SK-N-SH treated with all-trans-retinoic acid at 6 μM for 48 hours (cell line): ENCODE measurements around the gene SLC12A8.
A peak's percentile ranks its signal among the peaks of the same experiment; 100 is the strongest.

Source experiments
- ATAC-seq: fragments of 200-7000 bp; cut with Tn5 transposase; 3 replicates; pipeline ENCODE4 v1.9.1; 2020; ENCODE audit warnings: mild to moderate bottlenecking, moderate library complexity
- ARNTL ChIP-seq: fragments of 450-650 bp; formaldehyde crosslinking; IDR thresholded peaks from 2 replicates; pipeline ENCODE4 v1.5.0; 2020; ENCODE audit warnings: low read depth, mild to moderate bottlenecking, moderate library complexity, borderline replicate concordance
- BACH2 ChIP-seq: fragments of 250-450 bp; sonication (Bioruptor Pico); IDR thresholded peaks from 2 replicates; pipeline ENCODE4 v1.9.0; 2021; ENCODE audit warnings: mild to moderate bottlenecking, borderline replicate concordance
- CSDC2 ChIP-seq: fragments of 250-450 bp; sonication (Bioruptor Pico); IDR thresholded peaks from 2 replicates; pipeline ENCODE4 v1.5.0; 2020; ENCODE audit warnings: mild to moderate bottlenecking, moderate library complexity
- ESRRG ChIP-seq: fragments of 250-450 bp; sonication (Bioruptor Pico); IDR thresholded peaks from 2 replicates; pipeline ENCODE4 v1.6.1; 2021; ENCODE audit warnings: mild to moderate bottlenecking
- GLIS3 ChIP-seq: fragments of 250-450 bp; sonication (Bioruptor Pico); IDR thresholded peaks from 2 replicates; pipeline ENCODE4 v1.5.0; 2020; ENCODE audit warnings: mild to moderate bottlenecking, moderate library complexity
- ISL1 ChIP-seq: fragments of 250-450 bp; sonication (Bioruptor Pico); IDR thresholded peaks from 2 replicates; pipeline ENCODE4 v2.1.2; 2022; ENCODE audit warnings: mild to moderate bottlenecking, moderate library complexity
- OSR1 ChIP-seq: fragments of 250-450 bp; sonication (Bioruptor Pico); IDR thresholded peaks from 2 replicates; pipeline ENCODE4 v1.8.0; 2022; ENCODE audit warnings: moderate library complexity, mild to moderate bottlenecking, inconsistent platforms
- SNAI2 ChIP-seq: fragments of 250-450 bp; sonication (Bioruptor Pico); IDR thresholded peaks from 2 replicates; pipeline ENCODE4 v1.5.0; 2020; ENCODE audit warnings: mild to moderate bottlenecking, moderate library complexity
- TCF4 ChIP-seq: fragments of 250-450 bp; sonication (Bioruptor Pico); IDR thresholded peaks from 2 replicates; pipeline ENCODE4 v1.8.0; 2021; ENCODE audit warnings: mild to moderate bottlenecking, moderate library complexity, borderline replicate concordance
- TOX ChIP-seq: fragments of 250-450 bp; sonication (Bioruptor Pico); IDR thresholded peaks from 2 replicates; pipeline ENCODE4 v1.8.0; 2021; ENCODE audit warnings: mild to moderate bottlenecking, moderate library complexity, borderline replicate concordance
- ZC3H10 ChIP-seq: fragments of 250-450 bp; sonication (Bioruptor Pico); IDR thresholded peaks from 2 replicates; pipeline ENCODE4 v1.5.1; 2021; ENCODE audit warnings: mild to moderate bottlenecking, moderate library complexity
- ZFP30 ChIP-seq: fragments of 450-650 bp; formaldehyde crosslinking; IDR thresholded peaks from 2 replicates; pipeline ENCODE4 v1.5.0; 2022; ENCODE audit warnings: mild to moderate bottlenecking, moderate library complexity
- ZNF565 ChIP-seq: fragments of 450-650 bp; formaldehyde crosslinking; conservative IDR thresholded peaks from 2 replicates; pipeline ENCODE4 v1.5.0; 2020; ENCODE audit warnings: low read depth, mild to moderate bottlenecking, moderate library complexity
- ZNF70 ChIP-seq: fragments of 450-650 bp; formaldehyde crosslinking; IDR thresholded peaks from 2 replicates; pipeline ENCODE4 v1.5.0; 2020; ENCODE audit warnings: mild to moderate bottlenecking, moderate library complexity
- TF ChIP-seq, protein P1 (sequence below): fragments of 250-450 bp; sonication (Bioruptor Pico); IDR thresholded peaks from 2 replicates; pipeline ENCODE4 v1.5.1; 2020; ENCODE audit warnings: low read depth, mild to moderate bottlenecking, moderate library complexity
- TF ChIP-seq, protein P2 (sequence below): fragments of 250-450 bp; sonication (Bioruptor Pico); IDR thresholded peaks from 2 replicates; pipeline ENCODE4 v1.5.0; 2020; ENCODE audit warnings: mild to moderate bottlenecking, moderate library complexity
- TF ChIP-seq, protein P3 (sequence below): fragments of 250-450 bp; sonication (Bioruptor Pico); IDR thresholded peaks from 2 replicates; pipeline ENCODE4 v1.5.1; 2021; ENCODE audit warnings: mild to moderate bottlenecking, moderate library complexity
- TF ChIP-seq, protein P4 (sequence below): fragments of 250-450 bp; sonication (Bioruptor Pico); IDR thresholded peaks from 2 replicates; pipeline ENCODE4 v1.8.0; 2020; ENCODE audit warnings: mild to moderate bottlenecking, moderate library complexity, borderline replicate concordance
- TF ChIP-seq, protein P5 (sequence below): fragments of 250-450 bp; sonication (Bioruptor Pico); IDR thresholded peaks from 2 replicates; pipeline ENCODE4 v1.8.0; 2021; ENCODE audit warnings: low read depth, mild to moderate bottlenecking, moderate library complexity, borderline replicate concordance

SLC12A8 gene

DNA sequence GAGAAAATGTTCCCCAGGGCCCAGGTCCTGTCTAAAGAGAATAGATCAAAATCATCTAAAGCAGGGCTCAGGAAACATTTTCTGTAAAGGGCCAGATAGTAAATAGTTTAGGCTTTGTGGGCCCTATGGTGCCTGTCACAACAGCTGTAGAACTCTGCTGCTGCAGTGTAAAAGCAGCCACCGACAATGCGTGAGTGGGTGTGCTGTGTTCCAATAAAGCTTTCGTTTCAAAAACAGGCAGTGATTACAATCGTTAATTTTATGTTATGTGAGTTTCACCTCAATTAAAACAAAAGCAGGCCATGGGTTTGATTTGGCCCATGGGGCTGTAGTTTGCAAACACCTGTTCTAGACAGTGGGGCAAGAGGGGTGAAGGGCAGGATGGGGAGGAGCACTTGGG, 144.3 kb downstream of the SLC12A8 start:
- TF ChIP-seq ZC3H10 (CRISPR knock-in tag), result no peak
- no peak for TF ChIP-seq ARNTL
- no peak for ATAC-seq

DNA sequence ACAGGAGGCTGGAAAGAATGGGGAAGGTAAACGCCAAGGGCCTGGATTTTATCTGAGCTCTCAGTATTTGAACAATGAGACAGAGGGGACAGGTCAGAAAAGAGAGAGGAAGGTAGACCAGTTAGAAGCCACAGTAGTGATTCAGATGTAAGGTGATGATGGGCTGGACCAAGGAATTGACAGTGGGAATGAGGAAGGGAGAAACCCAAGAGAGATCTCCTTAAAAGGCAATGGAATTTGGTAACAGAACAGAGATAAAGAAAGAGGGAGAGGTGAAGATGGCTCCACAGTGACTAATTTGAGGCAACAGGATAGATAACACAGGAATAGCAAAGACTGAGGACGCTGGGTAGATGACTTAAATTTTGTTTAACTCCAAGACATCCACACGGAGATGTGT, 145.3 kb downstream of the SLC12A8 start:
- peak; percentile 13; the same call in 2 of the 3 replicates for ATAC-seq
- no peak for TF ChIP-seq TOX
- TF ChIP-seq, protein P1, sequence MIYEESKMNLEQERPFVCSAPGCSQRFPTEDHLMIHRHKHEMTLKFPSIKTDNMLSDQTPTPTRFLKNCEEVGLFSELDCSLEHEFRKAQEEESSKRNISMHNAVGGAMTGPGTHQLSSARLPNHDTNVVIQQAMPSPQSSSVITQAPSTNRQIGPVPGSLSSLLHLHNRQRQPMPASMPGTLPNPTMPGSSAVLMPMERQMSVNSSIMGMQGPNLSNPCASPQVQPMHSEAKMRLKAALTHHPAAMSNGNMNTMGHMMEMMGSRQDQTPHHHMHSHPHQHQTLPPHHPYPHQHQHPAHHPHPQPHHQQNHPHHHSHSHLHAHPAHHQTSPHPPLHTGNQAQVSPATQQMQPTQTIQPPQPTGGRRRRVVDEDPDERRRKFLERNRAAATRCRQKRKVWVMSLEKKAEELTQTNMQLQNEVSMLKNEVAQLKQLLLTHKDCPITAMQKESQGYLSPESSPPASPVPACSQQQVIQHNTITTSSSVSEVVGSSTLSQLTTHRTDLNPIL (CRISPR knock-in tag), result no peak
- no peak for TF ChIP-seq TCF4 (CRISPR knock-in tag)
- TF ChIP-seq, protein P2, sequence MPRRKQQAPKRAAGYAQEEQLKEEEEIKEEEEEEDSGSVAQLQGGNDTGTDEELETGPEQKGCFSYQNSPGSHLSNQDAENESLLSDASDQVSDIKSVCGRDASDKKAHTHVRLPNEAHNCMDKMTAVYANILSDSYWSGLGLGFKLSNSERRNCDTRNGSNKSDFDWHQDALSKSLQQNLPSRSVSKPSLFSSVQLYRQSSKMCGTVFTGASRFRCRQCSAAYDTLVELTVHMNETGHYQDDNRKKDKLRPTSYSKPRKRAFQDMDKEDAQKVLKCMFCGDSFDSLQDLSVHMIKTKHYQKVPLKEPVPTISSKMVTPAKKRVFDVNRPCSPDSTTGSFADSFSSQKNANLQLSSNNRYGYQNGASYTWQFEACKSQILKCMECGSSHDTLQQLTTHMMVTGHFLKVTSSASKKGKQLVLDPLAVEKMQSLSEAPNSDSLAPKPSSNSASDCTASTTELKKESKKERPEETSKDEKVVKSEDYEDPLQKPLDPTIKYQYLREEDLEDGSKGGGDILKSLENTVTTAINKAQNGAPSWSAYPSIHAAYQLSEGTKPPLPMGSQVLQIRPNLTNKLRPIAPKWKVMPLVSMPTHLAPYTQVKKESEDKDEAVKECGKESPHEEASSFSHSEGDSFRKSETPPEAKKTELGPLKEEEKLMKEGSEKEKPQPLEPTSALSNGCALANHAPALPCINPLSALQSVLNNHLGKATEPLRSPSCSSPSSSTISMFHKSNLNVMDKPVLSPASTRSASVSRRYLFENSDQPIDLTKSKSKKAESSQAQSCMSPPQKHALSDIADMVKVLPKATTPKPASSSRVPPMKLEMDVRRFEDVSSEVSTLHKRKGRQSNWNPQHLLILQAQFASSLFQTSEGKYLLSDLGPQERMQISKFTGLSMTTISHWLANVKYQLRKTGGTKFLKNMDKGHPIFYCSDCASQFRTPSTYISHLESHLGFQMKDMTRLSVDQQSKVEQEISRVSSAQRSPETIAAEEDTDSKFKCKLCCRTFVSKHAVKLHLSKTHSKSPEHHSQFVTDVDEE (CRISPR knock-in tag), result no peak
- TF ChIP-seq, protein P3, sequence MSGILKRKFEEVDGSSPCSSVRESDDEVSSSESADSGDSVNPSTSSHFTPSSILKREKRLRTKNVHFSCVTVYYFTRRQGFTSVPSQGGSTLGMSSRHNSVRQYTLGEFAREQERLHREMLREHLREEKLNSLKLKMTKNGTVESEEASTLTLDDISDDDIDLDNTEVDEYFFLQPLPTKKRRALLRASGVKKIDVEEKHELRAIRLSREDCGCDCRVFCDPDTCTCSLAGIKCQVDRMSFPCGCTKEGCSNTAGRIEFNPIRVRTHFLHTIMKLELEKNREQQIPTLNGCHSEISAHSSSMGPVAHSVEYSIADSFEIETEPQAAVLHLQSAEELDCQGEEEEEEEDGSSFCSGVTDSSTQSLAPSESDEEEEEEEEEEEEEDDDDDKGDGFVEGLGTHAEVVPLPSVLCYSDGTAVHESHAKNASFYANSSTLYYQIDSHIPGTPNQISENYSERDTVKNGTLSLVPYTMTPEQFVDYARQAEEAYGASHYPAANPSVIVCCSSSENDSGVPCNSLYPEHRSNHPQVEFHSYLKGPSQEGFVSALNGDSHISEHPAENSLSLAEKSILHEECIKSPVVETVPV, result no peak

DNA sequence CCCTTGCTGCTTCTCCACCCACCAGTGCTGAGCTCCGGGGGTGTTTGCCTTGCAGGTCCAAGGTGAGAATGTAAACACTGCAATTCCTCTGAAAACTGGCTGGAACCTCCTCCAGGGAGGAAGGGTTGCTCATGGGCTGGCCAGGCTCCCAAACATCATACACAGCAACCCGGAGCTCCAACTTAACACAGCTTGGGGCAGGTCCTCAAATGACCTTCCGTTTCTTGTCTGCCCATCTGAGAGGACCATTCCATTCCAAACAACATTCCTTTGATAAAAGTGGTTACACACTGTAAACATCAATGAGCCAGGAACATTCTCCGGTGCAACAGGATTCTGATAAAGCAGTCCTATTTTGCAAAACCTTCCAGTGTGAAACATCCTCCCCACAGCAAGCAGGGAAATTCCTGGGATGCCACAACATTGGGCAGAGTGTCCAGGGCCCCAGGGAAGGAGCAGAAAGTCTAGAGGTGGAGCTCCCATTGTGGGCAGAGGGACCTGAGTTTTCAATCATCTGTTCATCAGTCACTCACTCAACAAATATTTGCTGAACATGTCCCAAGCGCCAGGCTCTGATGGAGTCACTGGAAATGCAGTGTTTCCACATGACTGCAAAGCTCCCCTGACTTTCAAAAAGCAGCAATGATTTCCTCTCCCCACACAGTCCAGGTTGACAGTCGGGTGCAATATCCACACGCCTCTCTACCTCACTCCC, 149.5 kb downstream of the SLC12A8 start:
- peak; percentile 87 for ATAC-seq
- no peak for TF ChIP-seq ZC3H10 (CRISPR knock-in tag)
- TF ChIP-seq BACH2, result no peak
- no peak for TF ChIP-seq CSDC2
- no peak for TF ChIP-seq OSR1
- TF ChIP-seq GLIS3, result no peak
- no peak for TF ChIP-seq ZNF70 (CRISPR knock-in tag)
- TF ChIP-seq, protein P4, sequence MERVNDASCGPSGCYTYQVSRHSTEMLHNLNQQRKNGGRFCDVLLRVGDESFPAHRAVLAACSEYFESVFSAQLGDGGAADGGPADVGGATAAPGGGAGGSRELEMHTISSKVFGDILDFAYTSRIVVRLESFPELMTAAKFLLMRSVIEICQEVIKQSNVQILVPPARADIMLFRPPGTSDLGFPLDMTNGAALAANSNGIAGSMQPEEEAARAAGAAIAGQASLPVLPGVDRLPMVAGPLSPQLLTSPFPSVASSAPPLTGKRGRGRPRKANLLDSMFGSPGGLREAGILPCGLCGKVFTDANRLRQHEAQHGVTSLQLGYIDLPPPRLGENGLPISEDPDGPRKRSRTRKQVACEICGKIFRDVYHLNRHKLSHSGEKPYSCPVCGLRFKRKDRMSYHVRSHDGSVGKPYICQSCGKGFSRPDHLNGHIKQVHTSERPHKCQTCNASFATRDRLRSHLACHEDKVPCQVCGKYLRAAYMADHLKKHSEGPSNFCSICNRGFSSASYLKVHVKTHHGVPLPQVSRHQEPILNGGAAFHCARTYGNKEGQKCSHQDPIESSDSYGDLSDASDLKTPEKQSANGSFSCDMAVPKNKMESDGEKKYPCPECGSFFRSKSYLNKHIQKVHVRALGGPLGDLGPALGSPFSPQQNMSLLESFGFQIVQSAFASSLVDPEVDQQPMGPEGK (CRISPR knock-in tag), result no peak
- TF ChIP-seq ARNTL, result no peak
- TF ChIP-seq, protein P5, sequence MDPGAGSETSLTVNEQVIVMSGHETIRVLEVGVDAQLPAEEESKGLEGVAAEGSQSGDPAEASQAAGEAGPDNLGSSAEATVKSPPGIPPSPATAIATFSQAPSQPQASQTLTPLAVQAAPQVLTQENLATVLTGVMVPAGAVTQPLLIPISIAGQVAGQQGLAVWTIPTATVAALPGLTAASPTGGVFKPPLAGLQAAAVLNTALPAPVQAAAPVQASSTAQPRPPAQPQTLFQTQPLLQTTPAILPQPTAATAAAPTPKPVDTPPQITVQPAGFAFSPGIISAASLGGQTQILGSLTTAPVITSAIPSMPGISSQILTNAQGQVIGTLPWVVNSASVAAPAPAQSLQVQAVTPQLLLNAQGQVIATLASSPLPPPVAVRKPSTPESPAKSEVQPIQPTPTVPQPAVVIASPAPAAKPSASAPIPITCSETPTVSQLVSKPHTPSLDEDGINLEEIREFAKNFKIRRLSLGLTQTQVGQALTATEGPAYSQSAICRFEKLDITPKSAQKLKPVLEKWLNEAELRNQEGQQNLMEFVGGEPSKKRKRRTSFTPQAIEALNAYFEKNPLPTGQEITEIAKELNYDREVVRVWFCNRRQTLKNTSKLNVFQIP (CRISPR knock-in tag), result no peak
- TF ChIP-seq, protein P3, result no peak

DNA sequence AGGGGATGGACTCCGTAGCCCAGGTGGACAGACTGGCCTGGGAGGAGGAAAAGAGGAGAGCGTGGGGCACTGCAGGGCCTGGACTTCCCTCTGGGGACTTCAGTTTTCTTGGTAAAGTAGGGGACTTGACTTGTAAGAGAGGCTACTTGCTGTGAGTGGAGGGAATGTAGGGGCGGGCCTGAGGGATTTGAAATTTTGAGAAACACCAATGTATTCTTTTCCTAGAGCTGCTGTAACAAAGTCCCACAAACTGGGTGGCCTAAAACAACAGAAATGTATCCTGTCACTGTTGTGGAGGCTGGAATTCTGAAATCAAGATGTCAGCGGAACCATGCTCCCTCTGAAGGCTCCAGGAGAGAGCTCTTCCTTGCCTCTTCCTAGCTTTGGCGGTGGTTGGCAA, 150.9 kb downstream of the SLC12A8 start:
- no peak for ATAC-seq
- TF ChIP-seq ZNF565 (CRISPR knock-in tag) (no peak), ESRRG (no peak), OSR1 (no peak), ISL1 (CRISPR knock-in tag) (no peak), CSDC2 (no peak), GLIS3 (no peak), SNAI2 (CRISPR knock-in tag) (no peak), ZFP30 (CRISPR knock-in tag) (no peak)
